Gastroesophageal sphincter (tissue), 4 donors: ENCODE measurements around the gene HMX2. TPM values are rescaled to one million over a fixed set of nuclear protein-coding genes. Genes with fewer than 3 reads are reported as not detected.

Source experiments
- ATAC-seq: fragments of 150-250 bp; one replicate; pipeline ENCODE4 v1.9.1; 2016; ENCODE audit warnings: mild to moderate bottlenecking, moderate library complexity
- H3K27ac ChIP-seq, 4 donors: fragments of 200-600 bp; sonication (generic) in 3 of 4; 1 replicate in 3 of 4; 2 replicates in 1 of 4; pipeline ENCODE4 v1.5.1; 2016 to 2019
- H3K27me3 ChIP-seq: fragments of 200-600 bp; sonication (generic); one replicate; pipeline ENCODE4 v1.5.1; 2019
- H3K36me3 ChIP-seq, 2 donors: fragments of 200-600 bp; sonication (generic); one replicate each; pipeline ENCODE4 v1.5.1; 2019; ENCODE audit warnings: control low read depth in 1 of 2
- H3K4me1 ChIP-seq, 3 donors: fragments of 200-600 bp; sonication (generic); 1 replicate in 2 of 3; 2 replicates in 1 of 3; pipeline ENCODE4 v1.5.1; 2016 to 2019; ENCODE audit warnings: control low read depth in 2 of 3
- H3K4me3 ChIP-seq, 2 donors: fragments of 200-600 bp; sonication (generic); one replicate each; pipeline ENCODE4 v1.5.1; 2019; ENCODE audit warnings: mild to moderate bottlenecking in 1 of 2, moderate library complexity in 1 of 2
- H3K9me3 ChIP-seq, 3 donors: fragments of 200-600 bp; sonication (generic); one replicate each; pipeline ENCODE4 v1.5.1; 2017 to 2019; ENCODE audit warnings: control low read depth in 2 of 3
- CTCF ChIP-seq, 4 experiments: fragments of 200-600 bp in 2 of 4; fragments of 450-650 bp in 2 of 4; sonication (generic) in 1 of 4; IDR thresholded peaks; one replicate each; pipeline ENCODE4 v1.5.1; 2017 to 2019; ENCODE audit warnings: antibody characterized with exemption in 4 of 4, mild to moderate bottlenecking in 2 of 4, moderate library complexity in 2 of 4
- EP300 ChIP-seq: sonication (generic); formaldehyde crosslinking; IDR thresholded peaks from one replicate; pipeline ENCODE4 v1.6.1; 2017; ENCODE audit warnings: antibody characterized with exemption, mild to moderate bottlenecking
- POLR2A ChIP-seq, 2 donors: fragments of 450-650 bp; IDR thresholded peaks; one replicate each; pipeline ENCODE4 v1.6.1; 2017; ENCODE audit warnings: antibody characterized with exemption in 2 of 2, mild to moderate bottlenecking in 2 of 2, moderate library complexity in 1 of 2
- POLR2AphosphoS5 ChIP-seq: sonication (generic); formaldehyde crosslinking; IDR thresholded peaks from one replicate; pipeline ENCODE4 v1.6.1; 2017; ENCODE audit warnings: antibody characterized with exemption
- WGBS, 2 donors: methylation state at CpG; one replicate each; pipeline ENCODE4 v1.1.5; 2018; ENCODE audit warnings: low coverage in 1 of 2; 5-methylcytosine and 5-hydroxymethylcytosine counted together
- total RNA-seq, 4 donors: library from RNA; depleted of rRNA; stranded (reverse); fragments of >200 nt; gene quantifications; one replicate each; pipeline ENCODE4 v1.1.0, GENCODE V29; 2016

The HMX2 gene
- total RNA-seq, 4 donors from 2014 or later, result not detected

- peaks cover 100% of the 10 kb centered on the region for H3K27me3 ChIP-seq
- H3K4me1 ChIP-seq, result peaks cover 0 to 76% (median 40%) of the 10 kb centered on the region in 3 donors
- no peak overlapping the region for H3K27ac ChIP-seq
- no peaks in the 10 kb centered on the region for H3K36me3 ChIP-seq
- H3K9me3 ChIP-seq, result no peaks in the 10 kb centered on the region
- WGBS, 2 donors, result 7 to 16% methylated on average over 6 to 7 of the region's 7 CpGs
- TF ChIP-seq POLR2AphosphoS5 (no peak), CTCF (IDR thresholded peaks at IDR 0.05) (no peak), POLR2A (IDR thresholded peaks at IDR 0.05) (no peak), EP300 (no peak)
- no peak for ATAC-seq
- H3K4me3 ChIP-seq, result no peak overlapping the region
These were observed 8.8 kb upstream of the HMX2 start for GRCh38 chr10:123139165-123139520.

- Histone ChIP-seq H3K27me3 (peaks cover 100% of the 10 kb centered on the region), H3K4me1 (peaks cover 0 to 71% (median 35%) of the 10 kb centered on the region in 3 donors), H3K36me3 (no peaks in the 10 kb centered on the region), H3K27ac (no peak overlapping the region), H3K4me3 (no peak overlapping the region), H3K9me3 (no peaks in the 10 kb centered on the region)
- TF ChIP-seq CTCF (IDR thresholded peaks at IDR 0.05) (no peak), EP300 (no peak), POLR2A (IDR thresholded peaks at IDR 0.05) (no peak), POLR2AphosphoS5 (no peak)
- no peak for ATAC-seq
- 7 to 10% methylated on average over 6 to 18 of the region's 32 CpGs for WGBS, 2 donors
These were observed 8.3 kb upstream of the HMX2 start for GRCh38 chr10:123139521-123140163.

GRCh38 chr10:123140164-123140982 lies 7.6 kb upstream of the HMX2 start:
- TF ChIP-seq POLR2AphosphoS5 (no peak), POLR2A (IDR thresholded peaks at IDR 0.05) (no peak), CTCF (IDR thresholded peaks at IDR 0.05) (no peak), EP300 (no peak)
- peaks cover 100% of the 10 kb centered on the region for H3K27me3 ChIP-seq
- ATAC-seq, result no peak
- no peak overlapping the region for H3K27ac ChIP-seq
- no peaks in the 10 kb centered on the region for H3K9me3 ChIP-seq
- 4% methylated on average over 13 to 16 of the region's 43 CpGs for WGBS, 2 donors
- H3K36me3 ChIP-seq, result no peaks in the 10 kb centered on the region
- no peak overlapping the region for H3K4me3 ChIP-seq
- H3K4me1 ChIP-seq, result peaks cover 0 to 66% (median 29%) of the 10 kb centered on the region in 3 donors

GRCh38 chr10:123140983-123141390 lies 6.9 kb upstream of the HMX2 start:
- no peak for ATAC-seq
- H3K9me3 ChIP-seq, result no peaks in the 10 kb centered on the region
- peaks cover 0 to 66% (median 23%) of the 10 kb centered on the region in 3 donors for H3K4me1 ChIP-seq
- peaks cover 100% of the 10 kb centered on the region for H3K27me3 ChIP-seq
- H3K36me3 ChIP-seq, result no peaks in the 10 kb centered on the region
- no peak overlapping the region for H3K4me3 ChIP-seq
- H3K27ac ChIP-seq, result no peak overlapping the region
- no peak for TF ChIP-seq EP300
- no peak for TF ChIP-seq CTCF (IDR thresholded peaks at IDR 0.05)
- TF ChIP-seq POLR2AphosphoS5, result no peak
- TF ChIP-seq POLR2A (IDR thresholded peaks at IDR 0.05), result no peak
- WGBS, 2 donors, result 0 to 2% methylated on average over 1 to 4 of the region's 6 CpGs
